DOHH2 (cell line): ENCODE measurements around the gene ADCY7.

Experiments
- H3F3A ChIP-seq: fragments of 200-600 bp; sonication (generic), shearing (Covaris generic); 2 replicates; pipeline ENCODE4 v1.6.0; 2016; ENCODE audit warnings: antibody characterized with exemption, mild to moderate bottlenecking; ENCODE audit not compliant: control insufficient read depth, insufficient read depth
- H3K27ac ChIP-seq: fragments of 200-600 bp; sonication (generic); 2 replicates; pipeline ENCODE4 v1.5.1; 2014; ENCODE audit warnings: low read depth, mild to moderate bottlenecking, low read length, moderate library complexity
- H3K27me3 ChIP-seq: fragments of 200-600 bp; sonication (generic); 2 replicates; pipeline ENCODE4 v1.6.1; 2014; ENCODE audit warnings: mild to moderate bottlenecking, low read length, mixed read lengths; ENCODE audit not compliant: control insufficient read depth
- H3K36me3 ChIP-seq: fragments of 200-600 bp; sonication (generic); 2 replicates; pipeline ENCODE4 v1.6.1; 2014; ENCODE audit warnings: mild to moderate bottlenecking, low read length, moderate library complexity, mixed read lengths; ENCODE audit not compliant: control insufficient read depth
- H3K4me1 ChIP-seq: fragments of 200-600 bp; sonication (generic); 2 replicates; pipeline ENCODE4 v1.6.1; 2014; ENCODE audit warnings: mild to moderate bottlenecking, low read length, mixed read lengths; ENCODE audit not compliant: control insufficient read depth
- H3K4me2 ChIP-seq: fragments of 200-600 bp; sonication (generic); 2 replicates; pipeline ENCODE4 v1.6.0; 2014; ENCODE audit warnings: mild to moderate bottlenecking, low read length, moderate library complexity
- H3K4me3 ChIP-seq: fragments of 200-600 bp; sonication (generic); 2 replicates; pipeline ENCODE4 v1.5.1; 2014; ENCODE audit warnings: mild to moderate bottlenecking, low read length, mixed read lengths
- H3K79me2 ChIP-seq: fragments of 200-600 bp; sonication (generic); 2 replicates; pipeline ENCODE4 v1.6.1; 2014; ENCODE audit warnings: mild to moderate bottlenecking, low read length, mixed read lengths; ENCODE audit not compliant: control insufficient read depth
- H3K9me2 ChIP-seq: fragments of 200-600 bp; sonication (generic); replicated peaks from 2 replicates; pipeline ENCODE4 v1.6.1; 2014; ENCODE audit warnings: mild to moderate bottlenecking, low read length, mixed read lengths; ENCODE audit not compliant: control insufficient read depth
- H3K9me3 ChIP-seq: fragments of 200-600 bp; sonication (generic); 2 replicates; pipeline ENCODE4 v1.6.1; 2014; ENCODE audit warnings: antibody characterized with exemption, low read length, mixed read lengths; ENCODE audit not compliant: control insufficient read depth, insufficient read depth
- H4K20me1 ChIP-seq: fragments of 200-600 bp; sonication (generic); 2 replicates; pipeline ENCODE4 v1.6.0; 2014; ENCODE audit warnings: low read depth, mild to moderate bottlenecking, antibody characterized with exemption, low read length, moderate library complexity; ENCODE audit not compliant: control insufficient read depth, insufficient read depth
- EZH2phosphoT487 ChIP-seq: fragments of 200-600 bp; sonication (generic); IDR thresholded peaks from 2 replicates; pipeline ENCODE4 v1.6.1; 2017; ENCODE audit warnings: borderline replicate concordance, mild to moderate bottlenecking, antibody characterized with exemption, low read length, moderate library complexity, mixed read lengths
- TF ChIP-seq, protein P1 (sequence below): fragments of 200-600 bp; sonication (generic); IDR thresholded peaks from one replicate; pipeline ENCODE4 v1.5.1; 2014; ENCODE audit warnings: antibody characterized with exemption, mild to moderate bottlenecking, low read depth, low read length; ENCODE audit not compliant: poor library complexity, severe bottlenecking

The ADCY7 gene

DNA sequence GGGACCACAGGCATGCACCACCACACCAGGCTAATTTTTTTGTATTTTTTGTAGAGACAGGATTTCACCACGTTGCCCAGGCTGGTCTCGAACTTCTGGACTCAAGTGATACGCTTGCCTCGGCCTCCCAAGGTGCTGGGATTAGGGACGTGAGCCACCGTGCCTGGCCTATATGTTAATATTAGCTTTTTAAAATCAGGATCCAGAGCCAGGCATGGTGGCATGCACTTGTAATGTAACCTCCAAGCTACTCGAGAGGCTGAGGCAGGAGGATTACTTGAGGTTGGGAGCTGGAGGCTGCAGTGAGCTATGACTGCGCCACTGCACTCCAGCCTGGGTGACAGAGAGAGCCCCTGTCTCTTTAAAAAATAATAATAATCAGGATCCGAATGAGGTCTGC lies 8.5 kb upstream of the ADCY7 start:
- Histone ChIP-seq H3K79me2 (no peaks in the 10 kb centered on the region), H3K4me1 (peaks cover 12% of the 10 kb centered on the region), H3K4me3 (no peak overlapping the region), H3K9me3 (no peaks in the 10 kb centered on the region), H4K20me1 (no peaks in the 10 kb centered on the region), H3K4me2 (no peak overlapping the region), H3K9me2 (no peaks in the 10 kb centered on the region), H3K27me3 (peaks cover 51% of the 10 kb centered on the region), H3K36me3 (no peaks in the 10 kb centered on the region), H3F3A (no peaks in the 10 kb centered on the region), H3K27ac (no peak overlapping the region)
- TF ChIP-seq, protein P1, sequence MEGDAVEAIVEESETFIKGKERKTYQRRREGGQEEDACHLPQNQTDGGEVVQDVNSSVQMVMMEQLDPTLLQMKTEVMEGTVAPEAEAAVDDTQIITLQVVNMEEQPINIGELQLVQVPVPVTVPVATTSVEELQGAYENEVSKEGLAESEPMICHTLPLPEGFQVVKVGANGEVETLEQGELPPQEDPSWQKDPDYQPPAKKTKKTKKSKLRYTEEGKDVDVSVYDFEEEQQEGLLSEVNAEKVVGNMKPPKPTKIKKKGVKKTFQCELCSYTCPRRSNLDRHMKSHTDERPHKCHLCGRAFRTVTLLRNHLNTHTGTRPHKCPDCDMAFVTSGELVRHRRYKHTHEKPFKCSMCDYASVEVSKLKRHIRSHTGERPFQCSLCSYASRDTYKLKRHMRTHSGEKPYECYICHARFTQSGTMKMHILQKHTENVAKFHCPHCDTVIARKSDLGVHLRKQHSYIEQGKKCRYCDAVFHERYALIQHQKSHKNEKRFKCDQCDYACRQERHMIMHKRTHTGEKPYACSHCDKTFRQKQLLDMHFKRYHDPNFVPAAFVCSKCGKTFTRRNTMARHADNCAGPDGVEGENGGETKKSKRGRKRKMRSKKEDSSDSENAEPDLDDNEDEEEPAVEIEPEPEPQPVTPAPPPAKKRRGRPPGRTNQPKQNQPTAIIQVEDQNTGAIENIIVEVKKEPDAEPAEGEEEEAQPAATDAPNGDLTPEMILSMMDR: no peak
- no peak for TF ChIP-seq EZH2phosphoT487

- TF ChIP-seq EZH2phosphoT487: no peak
- TF ChIP-seq, protein P1: no peak
- Histone ChIP-seq H3K9me3 (no peaks in the 10 kb centered on the region), H3K27me3 (peaks cover 50% of the 10 kb centered on the region), H3F3A (peaks cover 4% of the 10 kb centered on the region; the same call in 1 of the 2 replicates), H3K36me3 (no peaks in the 10 kb centered on the region), H3K27ac (no peak overlapping the region), H3K9me2 (no peaks in the 10 kb centered on the region), H3K79me2 (no peaks in the 10 kb centered on the region), H4K20me1 (no peaks in the 10 kb centered on the region), H3K4me2 (no peak overlapping the region), H3K4me3 (no peak overlapping the region), H3K4me1 (peaks cover 22% of the 10 kb centered on the region)
Observed at GRCh38 chr16:50259334-50260205, 6.8 kb upstream of the ADCY7 start.

DNA sequence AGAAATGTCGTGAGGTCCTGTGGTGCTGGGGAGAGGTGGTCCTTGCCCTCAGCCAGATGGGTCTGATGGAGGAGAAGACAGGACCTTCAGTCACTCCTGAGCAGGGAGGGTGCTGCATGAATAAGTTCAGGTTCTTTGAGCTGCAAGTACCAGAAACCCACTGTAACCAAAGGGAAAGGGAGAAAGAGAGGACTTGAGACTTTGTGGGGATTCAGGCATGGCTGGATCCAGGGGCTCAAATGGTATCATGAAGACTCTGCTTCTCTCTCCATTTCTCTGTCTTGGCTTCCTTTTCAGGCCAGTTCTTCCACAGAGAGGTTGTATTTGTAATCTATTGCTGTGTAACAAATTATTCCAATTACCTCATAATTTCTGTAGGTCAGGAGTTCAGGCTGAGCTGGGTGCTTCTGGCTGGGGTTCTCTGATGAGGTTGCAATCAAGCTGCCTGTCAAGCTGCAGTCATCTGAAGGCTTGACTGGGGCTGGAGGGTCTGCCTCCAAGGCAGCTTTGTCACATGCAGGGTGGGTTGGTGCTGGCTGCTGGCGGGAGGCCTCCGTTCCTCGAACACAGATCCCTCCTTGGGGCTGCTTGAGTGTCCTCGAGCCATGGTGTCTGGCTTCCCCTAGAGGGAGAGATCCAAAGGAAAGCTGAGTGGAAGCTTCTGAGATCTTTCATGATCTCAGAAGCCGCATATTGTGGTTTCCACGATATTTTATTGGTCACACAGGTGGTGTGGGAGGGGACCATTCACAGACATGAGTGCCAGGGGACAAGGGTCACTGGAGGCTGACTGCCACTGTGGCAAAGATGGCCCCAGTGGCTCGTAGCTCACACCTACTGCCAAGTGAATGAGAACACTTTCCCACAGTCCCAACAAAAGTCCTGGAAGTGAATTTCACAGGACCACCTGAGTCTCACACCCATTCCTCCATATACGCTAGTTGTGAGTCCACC lies 5.9 kb upstream of the ADCY7 start:
- no peaks in the 10 kb centered on the region for H4K20me1 ChIP-seq
- no peak overlapping the region for H3K4me3 ChIP-seq
- no peaks in the 10 kb centered on the region for H3K9me3 ChIP-seq
- no peaks in the 10 kb centered on the region for H3K36me3 ChIP-seq
- peaks cover 4% of the 10 kb centered on the region; the same call in 1 of the 2 replicates for H3F3A ChIP-seq
- H3K27ac ChIP-seq: no peak overlapping the region
- no peaks in the 10 kb centered on the region for H3K9me2 ChIP-seq
- peaks cover 24% of the 10 kb centered on the region for H3K4me1 ChIP-seq
- no peaks in the 10 kb centered on the region for H3K79me2 ChIP-seq
- H3K4me2 ChIP-seq: no peak overlapping the region
- peaks cover 48% of the 10 kb centered on the region for H3K27me3 ChIP-seq
- TF ChIP-seq, protein P1: no peak
